SK-N-SH (cell line): ENCODE results near the gene CCND1. TPM values are rescaled to one million over a fixed set of nuclear protein-coding genes. Genes with fewer than 3 reads are reported as not detected.

Experiments used
- CTCF ChIA-PET: fragments of 300-600, 350-600 bp; formaldehyde crosslinking; extraction: SDS; loops from one replicate; lab custom pipeline; 2021; lab: Yijun Ruan, JAX
- POLR2A ChIA-PET: fragments of 350-600 bp; sonication (Branson Sonifier 250); formaldehyde crosslinking; extraction: SDS; loops from one replicate; lab custom pipeline; 2020; ENCODE audit warnings: antibody characterized with exemption, inconsistent platforms; lab: Yijun Ruan, JAX
- DNase-seq: peaks from one replicate; pipeline ENCODE4 v3.0.0; 2012
- H2AFZ ChIP-seq: fragments of 200-600 bp; sonication (generic); 2 replicates; pipeline ENCODE4 v1.8.1; 2016; ENCODE audit warnings: antibody characterized with exemption, mild to moderate bottlenecking, low read depth
- H3F3A ChIP-seq: fragments of 200-600 bp; sonication (generic); replicated peaks from 2 replicates; pipeline ENCODE3; 2016; ENCODE audit warnings: antibody characterized with exemption, mild to moderate bottlenecking; ENCODE audit not compliant: insufficient read depth
- H3K27ac ChIP-seq, 2 experiments: fragments of 200-500 bp in 1 of 2; fragments of 200-600 bp in 1 of 2; sonication (Bioruptor generic) in 1 of 2; sonication (generic), shearing (Covaris generic) in 1 of 2; 2 replicates each; pipeline versions ENCODE4 v1.5.1 to v1.6.1; 2014 to 2016; ENCODE audit warnings: low read depth in 2 of 2, inconsistent platforms in 1 of 2, low read length in 1 of 2, mild to moderate bottlenecking in 1 of 2, mixed read lengths in 1 of 2
- H3K27me3 ChIP-seq: fragments of 200-600 bp; sonication (generic), shearing (Covaris generic); 2 replicates; pipeline ENCODE4 v1.6.1; 2016; ENCODE audit warnings: mixed run types; ENCODE audit not compliant: insufficient read depth
- H3K36me3 ChIP-seq, 2 experiments: fragments of 200-500 bp in 1 of 2; fragments of 200-600 bp in 1 of 2; sonication (Bioruptor generic) in 1 of 2; sonication (generic) in 1 of 2; replicated peaks in 1 of 2; 2 replicates each; pipeline versions ENCODE3 to v1.5.1; 2014 to 2016; ENCODE audit warnings: low read length in 1 of 2, mild to moderate bottlenecking in 1 of 2; ENCODE audit not compliant: insufficient read depth in 2 of 2, control insufficient read depth in 1 of 2
- H3K4me1 ChIP-seq, 2 experiments: fragments of 200-500 bp in 1 of 2; fragments of 200-600 bp in 1 of 2; sonication (Bioruptor generic) in 1 of 2; sonication (generic), shearing (Covaris generic) in 1 of 2; 2 replicates each; pipeline versions ENCODE4 v1.5.1 to v1.6.1; 2014 to 2016; ENCODE audit warnings: low read depth in 1 of 2, low read length in 1 of 2, mixed run types in 1 of 2; ENCODE audit not compliant: insufficient read depth in 2 of 2, control insufficient read depth in 1 of 2
- H3K4me2 ChIP-seq: fragments of 200-600 bp; sonication (generic), shearing (Covaris generic); 2 replicates; pipeline ENCODE4 v1.6.1; 2017; ENCODE audit warnings: mixed run types
- H3K4me3 ChIP-seq, 2 experiments: fragments of 200-500 bp in 1 of 2; fragments of 200-600 bp in 1 of 2; sonication (Bioruptor generic) in 1 of 2; sonication (generic), shearing (Covaris generic) in 1 of 2; 2 replicates each; pipeline versions ENCODE4 v1.5.1 to v1.8.1; 2014 to 2016; ENCODE audit warnings: low read depth in 2 of 2, inconsistent platforms in 1 of 2, low read length in 1 of 2, mild to moderate bottlenecking in 1 of 2, mixed read lengths in 1 of 2, moderate library complexity in 1 of 2
- H3K79me2 ChIP-seq: fragments of 200-600 bp; sonication (generic); 2 replicates; pipeline ENCODE4 v1.8.1; 2017; ENCODE audit warnings: mild to moderate bottlenecking; ENCODE audit not compliant: insufficient read depth
- H3K9ac ChIP-seq: fragments of 200-600 bp; sonication (generic); 2 replicates; pipeline ENCODE4 v1.6.1; 2017; ENCODE audit warnings: mixed run types
- H3K9me2 ChIP-seq: fragments of 200-600 bp; sonication (generic); 2 replicates; pipeline ENCODE4 v1.6.1; 2017; ENCODE audit warnings: mixed run types
- H3K9me3 ChIP-seq: fragments of 200-600 bp; sonication (generic); 2 replicates; pipeline ENCODE4 v1.6.1; 2017; ENCODE audit warnings: mixed run types, mild to moderate bottlenecking, moderate library complexity
- H4K20me1 ChIP-seq: fragments of 200-600 bp; sonication (generic); 2 replicates; pipeline ENCODE4 v1.6.1; 2017; ENCODE audit warnings: mild to moderate bottlenecking, mixed run types; ENCODE audit not compliant: insufficient read depth
- CHD2 ChIP-seq: fragments of 150-350 bp; IDR thresholded peaks from 2 replicates; pipeline ENCODE4 v1.6.1; 2018; ENCODE audit warnings: low read length; ENCODE audit not compliant: partially characterized antibody
- ELF1 ChIP-seq: IDR thresholded peaks from 2 replicates; pipeline ENCODE4 v1.4.0; 2012
- EP300 ChIP-seq, 2 experiments: IDR thresholded peaks; 2 replicates each; pipeline versions ENCODE4 v1.4.0 to v1.6.1; 2012; ENCODE audit warnings: borderline replicate concordance in 1 of 2, low read depth in 1 of 2, low read length in 1 of 2
- FOSL2 ChIP-seq: IDR thresholded peaks from 2 replicates; pipeline ENCODE4 v1.4.0; 2012; ENCODE audit warnings: low read depth, mild to moderate bottlenecking, moderate library complexity, borderline replicate concordance
- FOXJ3 ChIP-seq: sonication (generic); formaldehyde crosslinking; IDR thresholded peaks from 2 replicates; pipeline ENCODE4 v1.5.1; 2020; ENCODE audit warnings: mild to moderate bottlenecking, missing genetic modification reagents
- GABPA ChIP-seq: IDR thresholded peaks from 2 replicates; pipeline ENCODE4 v1.4.0; 2012; ENCODE audit warnings: low read depth, mild to moderate bottlenecking
- GATA2 ChIP-seq: sonication (generic); formaldehyde crosslinking; IDR thresholded peaks from 2 replicates; pipeline ENCODE4 v1.5.0; 2020; ENCODE audit warnings: mild to moderate bottlenecking, missing genetic modification reagents
- MEF2A ChIP-seq: IDR thresholded peaks from 2 replicates; pipeline ENCODE4 v1.4.0; 2012; ENCODE audit warnings: low read depth, borderline replicate concordance
- MXI1 ChIP-seq: IDR thresholded peaks from 2 replicates; pipeline ENCODE4 v1.6.1; 2012; ENCODE audit warnings: mild to moderate bottlenecking, low read depth, low read length, improper control_type of control experiment
- NFIC ChIP-seq: IDR thresholded peaks from 2 replicates; pipeline ENCODE4 v1.4.0; 2012; ENCODE audit warnings: borderline replicate concordance
- RAD21 ChIP-seq: IDR thresholded peaks from 2 replicates; pipeline ENCODE4 v1.6.1; 2012; ENCODE audit warnings: mild to moderate bottlenecking, low read length
- RCOR1 ChIP-seq: fragments of 150-350 bp; IDR thresholded peaks from 2 replicates; pipeline ENCODE4 v1.6.1; 2017; ENCODE audit warnings: antibody characterized with exemption, low read length
- SIN3A ChIP-seq: IDR thresholded peaks from 2 replicates; pipeline ENCODE4 v1.6.1; 2012; ENCODE audit warnings: low read depth, mild to moderate bottlenecking, low read length, moderate library complexity, borderline replicate concordance
- SMC3 ChIP-seq: IDR thresholded peaks from 2 replicates; pipeline ENCODE4 v1.6.1; 2012; ENCODE audit warnings: low read depth, low read length, improper control_type of control experiment
- TAF1 ChIP-seq: IDR thresholded peaks from 2 replicates; pipeline ENCODE4 v1.6.1; 2012; ENCODE audit warnings: low read depth, mild to moderate bottlenecking, low read length, moderate library complexity, borderline replicate concordance
- TCF12 ChIP-seq: IDR thresholded peaks from 2 replicates; pipeline ENCODE4 v1.4.0; 2012
- TEAD4 ChIP-seq: IDR thresholded peaks from 2 replicates; pipeline ENCODE4 v1.4.0; 2012; ENCODE audit warnings: mild to moderate bottlenecking, borderline replicate concordance; ENCODE audit not compliant: insufficient read depth
- WGBS: methylation state at CpG from one replicate; pipeline ENCODE4 v1.1.6; 2017; ENCODE audit warnings: low lambda C conversion rate; 5-methylcytosine and 5-hydroxymethylcytosine counted together
- polyA plus RNA-seq, 3 experiments: library from polyadenylated mRNA; depleted of rRNA; stranded (reverse); fragments of >200 nt; gene quantifications; 2 replicates each; pipeline ENCODE4 v1.2.3, GENCODE V29; 2012
- TF ChIP-seq, protein P1 (sequence below): IDR thresholded peaks from 2 replicates; pipeline ENCODE4 v1.6.1; 2012; ENCODE audit warnings: mild to moderate bottlenecking, low read depth, low read length, moderate library complexity
- TF ChIP-seq, protein P2 (sequence below): fragments of 200-600 bp; sonication (generic); IDR thresholded peaks from 2 replicates; pipeline ENCODE4 v1.6.1; 2017; ENCODE audit warnings: antibody characterized with exemption, mild to moderate bottlenecking, moderate library complexity
- TF ChIP-seq, protein P3 (sequence below): IDR thresholded peaks from 2 replicates; pipeline ENCODE4 v1.4.0; 2012; ENCODE audit warnings: low read depth, borderline replicate concordance
- TF ChIP-seq, protein P4 (sequence below): fragments of 150-350 bp; IDR thresholded peaks from 2 replicates; pipeline ENCODE4 v1.6.1; 2016; ENCODE audit warnings: mild to moderate bottlenecking, low read depth, low read length
- TF ChIP-seq, protein P5 (sequence below): fragments of 150-350 bp; IDR thresholded peaks from 2 replicates; pipeline ENCODE4 v1.6.1; 2017; ENCODE audit warnings: antibody characterized with exemption, low read length, low read depth, borderline replicate concordance

Gene CCND1
- polyA plus RNA-seq, 1 of the 3 experiments (the other 2 are of a cell fraction) = 242 TPM

DNA sequence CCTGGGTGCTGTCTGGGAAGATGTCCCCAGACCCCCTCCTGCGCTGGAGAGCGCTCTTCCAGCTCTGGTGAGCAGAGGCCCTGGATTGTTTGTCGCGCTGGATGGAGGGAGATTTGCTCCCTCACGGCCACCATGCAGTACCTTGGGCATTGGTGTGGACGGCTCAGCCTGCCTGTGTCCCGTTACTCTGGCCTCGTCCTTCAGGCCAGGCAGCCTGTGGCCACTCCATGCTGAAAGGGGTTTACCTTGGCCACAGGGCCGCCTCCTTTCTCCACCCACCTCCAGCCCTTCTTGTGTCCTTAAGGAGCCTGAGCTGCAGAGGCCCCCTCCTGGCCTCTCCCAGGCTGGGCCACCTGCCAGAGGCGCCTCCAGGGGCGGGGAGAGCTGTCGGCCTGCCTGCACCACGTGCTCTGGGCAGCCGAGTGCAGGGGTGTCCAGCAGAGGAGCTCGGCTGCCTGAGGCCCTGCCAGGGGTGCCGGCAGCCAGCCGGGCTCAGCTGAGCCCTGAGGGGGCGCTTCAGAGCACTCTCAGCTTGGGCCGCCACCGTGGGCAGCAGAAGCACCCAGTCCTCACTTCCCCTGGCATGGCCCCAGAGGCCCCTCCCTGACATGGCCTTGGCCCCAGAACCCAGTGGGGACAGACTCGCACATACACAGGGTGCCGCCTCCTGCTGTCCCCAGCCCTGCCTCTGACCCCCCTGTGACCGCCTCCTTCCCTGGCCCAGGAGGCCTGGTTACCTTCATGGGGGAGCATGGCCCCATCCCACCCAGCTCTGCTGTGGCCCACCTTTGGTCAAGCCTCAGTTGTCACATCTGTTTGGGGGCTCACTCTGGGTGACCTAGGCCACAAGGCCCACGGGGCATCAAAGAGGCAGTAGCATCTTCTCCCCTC, 3.4 kb downstream of the CCND1 start:
- peak overlapping the region; percentile 95 to 96 for H3K4me3 ChIP-seq
- no peak overlapping the region for H2AFZ ChIP-seq
- no peaks in the 10 kb centered on the region for H3K9me3 ChIP-seq
- H3K79me2 ChIP-seq = peaks cover 98% of the 10 kb centered on the region
- peak overlapping the region; percentile 97 for H3K4me2 ChIP-seq
- H3K36me3 ChIP-seq = peaks cover 57 to 60% of the 10 kb centered on the region in 2 experiments
- WGBS = 29% methylated on average over 7 of the region's 24 CpGs
- H4K20me1 ChIP-seq = peaks cover 75% of the 10 kb centered on the region
- no peaks in the 10 kb centered on the region for H3K9me2 ChIP-seq
- H3K9ac ChIP-seq = peak overlapping the region; percentile 100
- POLR2A ChIA-PET = interaction anchor here (0.8 to 4.9 kb wide), 10 partner anchors 9 to 549 kb away, joined by 3 to 27 read pairs (median 4); partner anchors contain the start of gene LTO1
- peaks cover 35 to 39% of the 10 kb centered on the region in 2 experiments; a peak in 3 of 4 replicates for H3K4me1 ChIP-seq
- H3K27me3 ChIP-seq = no peaks in the 10 kb centered on the region
- peak; percentile 72 for DNase-seq
- CTCF ChIA-PET = interaction anchor here (0.6 to 11.0 kb wide), 50 partner anchors 8 to 913 kb away, joined by 3 to 403 read pairs (median 4); partner anchors contain the start of gene LTO1
- H3K27ac ChIP-seq = peak overlapping the region; percentile 64 to 94
- H3F3A ChIP-seq = peaks cover 60% of the 10 kb centered on the region
- TF ChIP-seq MEF2A (no peak), NFIC (peak; percentile 63), CHD2 (no peak), TAF1 (no peak), ELF1 (no peak), SIN3A (peak; percentile 80), SMC3 (0 out of 2 replicates have a peak, but pooled peaks have one; percentile 9), TEAD4 (no peak), TCF12 (no peak), FOXJ3 (no peak), MXI1 (peak; percentile 92), RCOR1 (no peak), EP300 (IDR thresholded peaks at IDR 0.05; ENCODE audit: borderline replicate concordance in 1 of 2, low read depth in 1 of 2, low read length in 1 of 2) (no peak), RAD21 (peak; percentile 3; the same call in 1 of the 2 replicates), FOSL2 (no peak), GABPA (no peak), GATA2 (no peak)
- TF ChIP-seq, protein P1, sequence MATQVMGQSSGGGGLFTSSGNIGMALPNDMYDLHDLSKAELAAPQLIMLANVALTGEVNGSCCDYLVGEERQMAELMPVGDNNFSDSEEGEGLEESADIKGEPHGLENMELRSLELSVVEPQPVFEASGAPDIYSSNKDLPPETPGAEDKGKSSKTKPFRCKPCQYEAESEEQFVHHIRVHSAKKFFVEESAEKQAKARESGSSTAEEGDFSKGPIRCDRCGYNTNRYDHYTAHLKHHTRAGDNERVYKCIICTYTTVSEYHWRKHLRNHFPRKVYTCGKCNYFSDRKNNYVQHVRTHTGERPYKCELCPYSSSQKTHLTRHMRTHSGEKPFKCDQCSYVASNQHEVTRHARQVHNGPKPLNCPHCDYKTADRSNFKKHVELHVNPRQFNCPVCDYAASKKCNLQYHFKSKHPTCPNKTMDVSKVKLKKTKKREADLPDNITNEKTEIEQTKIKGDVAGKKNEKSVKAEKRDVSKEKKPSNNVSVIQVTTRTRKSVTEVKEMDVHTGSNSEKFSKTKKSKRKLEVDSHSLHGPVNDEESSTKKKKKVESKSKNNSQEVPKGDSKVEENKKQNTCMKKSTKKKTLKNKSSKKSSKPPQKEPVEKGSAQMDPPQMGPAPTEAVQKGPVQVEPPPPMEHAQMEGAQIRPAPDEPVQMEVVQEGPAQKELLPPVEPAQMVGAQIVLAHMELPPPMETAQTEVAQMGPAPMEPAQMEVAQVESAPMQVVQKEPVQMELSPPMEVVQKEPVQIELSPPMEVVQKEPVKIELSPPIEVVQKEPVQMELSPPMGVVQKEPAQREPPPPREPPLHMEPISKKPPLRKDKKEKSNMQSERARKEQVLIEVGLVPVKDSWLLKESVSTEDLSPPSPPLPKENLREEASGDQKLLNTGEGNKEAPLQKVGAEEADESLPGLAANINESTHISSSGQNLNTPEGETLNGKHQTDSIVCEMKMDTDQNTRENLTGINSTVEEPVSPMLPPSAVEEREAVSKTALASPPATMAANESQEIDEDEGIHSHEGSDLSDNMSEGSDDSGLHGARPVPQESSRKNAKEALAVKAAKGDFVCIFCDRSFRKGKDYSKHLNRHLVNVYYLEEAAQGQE = no peak
- TF ChIP-seq, protein P2, sequence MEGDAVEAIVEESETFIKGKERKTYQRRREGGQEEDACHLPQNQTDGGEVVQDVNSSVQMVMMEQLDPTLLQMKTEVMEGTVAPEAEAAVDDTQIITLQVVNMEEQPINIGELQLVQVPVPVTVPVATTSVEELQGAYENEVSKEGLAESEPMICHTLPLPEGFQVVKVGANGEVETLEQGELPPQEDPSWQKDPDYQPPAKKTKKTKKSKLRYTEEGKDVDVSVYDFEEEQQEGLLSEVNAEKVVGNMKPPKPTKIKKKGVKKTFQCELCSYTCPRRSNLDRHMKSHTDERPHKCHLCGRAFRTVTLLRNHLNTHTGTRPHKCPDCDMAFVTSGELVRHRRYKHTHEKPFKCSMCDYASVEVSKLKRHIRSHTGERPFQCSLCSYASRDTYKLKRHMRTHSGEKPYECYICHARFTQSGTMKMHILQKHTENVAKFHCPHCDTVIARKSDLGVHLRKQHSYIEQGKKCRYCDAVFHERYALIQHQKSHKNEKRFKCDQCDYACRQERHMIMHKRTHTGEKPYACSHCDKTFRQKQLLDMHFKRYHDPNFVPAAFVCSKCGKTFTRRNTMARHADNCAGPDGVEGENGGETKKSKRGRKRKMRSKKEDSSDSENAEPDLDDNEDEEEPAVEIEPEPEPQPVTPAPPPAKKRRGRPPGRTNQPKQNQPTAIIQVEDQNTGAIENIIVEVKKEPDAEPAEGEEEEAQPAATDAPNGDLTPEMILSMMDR = peak; percentile 44
- TF ChIP-seq, protein P3, sequence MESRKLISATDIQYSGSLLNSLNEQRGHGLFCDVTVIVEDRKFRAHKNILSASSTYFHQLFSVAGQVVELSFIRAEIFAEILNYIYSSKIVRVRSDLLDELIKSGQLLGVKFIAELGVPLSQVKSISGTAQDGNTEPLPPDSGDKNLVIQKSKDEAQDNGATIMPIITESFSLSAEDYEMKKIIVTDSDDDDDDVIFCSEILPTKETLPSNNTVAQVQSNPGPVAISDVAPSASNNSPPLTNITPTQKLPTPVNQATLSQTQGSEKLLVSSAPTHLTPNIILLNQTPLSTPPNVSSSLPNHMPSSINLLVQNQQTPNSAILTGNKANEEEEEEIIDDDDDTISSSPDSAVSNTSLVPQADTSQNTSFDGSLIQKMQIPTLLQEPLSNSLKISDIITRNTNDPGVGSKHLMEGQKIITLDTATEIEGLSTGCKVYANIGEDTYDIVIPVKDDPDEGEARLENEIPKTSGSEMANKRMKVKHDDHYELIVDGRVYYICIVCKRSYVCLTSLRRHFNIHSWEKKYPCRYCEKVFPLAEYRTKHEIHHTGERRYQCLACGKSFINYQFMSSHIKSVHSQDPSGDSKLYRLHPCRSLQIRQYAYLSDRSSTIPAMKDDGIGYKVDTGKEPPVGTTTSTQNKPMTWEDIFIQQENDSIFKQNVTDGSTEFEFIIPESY = no peak
- TF ChIP-seq, protein P4, sequence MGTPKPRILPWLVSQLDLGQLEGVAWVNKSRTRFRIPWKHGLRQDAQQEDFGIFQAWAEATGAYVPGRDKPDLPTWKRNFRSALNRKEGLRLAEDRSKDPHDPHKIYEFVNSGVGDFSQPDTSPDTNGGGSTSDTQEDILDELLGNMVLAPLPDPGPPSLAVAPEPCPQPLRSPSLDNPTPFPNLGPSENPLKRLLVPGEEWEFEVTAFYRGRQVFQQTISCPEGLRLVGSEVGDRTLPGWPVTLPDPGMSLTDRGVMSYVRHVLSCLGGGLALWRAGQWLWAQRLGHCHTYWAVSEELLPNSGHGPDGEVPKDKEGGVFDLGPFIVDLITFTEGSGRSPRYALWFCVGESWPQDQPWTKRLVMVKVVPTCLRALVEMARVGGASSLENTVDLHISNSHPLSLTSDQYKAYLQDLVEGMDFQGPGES = no peak
- TF ChIP-seq, protein P5, sequence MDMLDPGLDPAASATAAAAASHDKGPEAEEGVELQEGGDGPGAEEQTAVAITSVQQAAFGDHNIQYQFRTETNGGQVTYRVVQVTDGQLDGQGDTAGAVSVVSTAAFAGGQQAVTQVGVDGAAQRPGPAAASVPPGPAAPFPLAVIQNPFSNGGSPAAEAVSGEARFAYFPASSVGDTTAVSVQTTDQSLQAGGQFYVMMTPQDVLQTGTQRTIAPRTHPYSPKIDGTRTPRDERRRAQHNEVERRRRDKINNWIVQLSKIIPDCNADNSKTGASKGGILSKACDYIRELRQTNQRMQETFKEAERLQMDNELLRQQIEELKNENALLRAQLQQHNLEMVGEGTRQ = no peak; the same call in 1 of the 2 replicates
